ENCODE measurements around the gene COL20A1. TPM values are rescaled to one million over a fixed set of nuclear protein-coding genes. Genes with fewer than 3 reads are reported as not detected.
"Not testable (repeated sequence)": the region's sequence is repeated elsewhere in the genome, so short reads cannot be mapped to it uniquely, and the experiment has no call there.

COL20A1 gene
- total and polyA plus RNA-seq, 8 donors: 0.53 to 2.4 TPM; not detected in 6

DNA sequence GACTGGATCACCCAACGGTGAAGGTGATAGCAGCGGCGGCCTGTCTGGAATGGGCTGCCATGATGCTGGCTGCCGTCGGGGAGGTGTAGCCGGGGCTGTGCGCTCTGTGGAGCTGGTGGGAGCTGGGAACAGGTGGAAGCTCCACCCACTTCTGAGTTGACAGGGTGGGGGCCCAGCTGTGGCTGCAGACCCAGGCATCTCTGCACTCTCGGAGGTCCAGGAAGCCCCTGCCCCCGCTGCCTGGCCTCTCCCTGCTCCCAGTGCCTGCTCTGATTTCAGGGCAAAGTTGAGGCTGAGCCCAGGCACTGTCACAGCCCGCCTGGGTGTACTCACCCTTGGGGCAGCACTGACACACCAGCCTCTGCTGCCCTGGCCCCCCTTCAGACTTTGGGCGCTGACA is 86.3 kb downstream of the COL20A1 start:
- H3K4me1 ChIP-seq: peaks cover 0 to 5% (median 0%) of the 10 kb centered on the region in 4 donors
- intact Hi-C loops (cut with DNase I; ENCODE audit: low total_unique reads): no loop called here
- no peak for DNase-seq
- H3K9me3 ChIP-seq: no peaks in the 10 kb centered on the region
- H3K27ac ChIP-seq: no peak overlapping the region
- 66 to 82% (median 67%) methylated on average over 9 to 11 of the region's 11 CpGs for WGBS, 5 donors
- no peak for TF ChIP-seq EP300 (IDR thresholded peaks at IDR 0.05)
- no peak for TF ChIP-seq POLR2AphosphoS5 (IDR thresholded peaks at IDR 0.05)
- no peak for TF ChIP-seq POLR2A (IDR thresholded peaks at IDR 0.05)
- no peak for TF ChIP-seq CTCF (IDR thresholded peaks at IDR 0.05)
- no peaks in the 10 kb centered on the region for H3K36me3 ChIP-seq
- no peak overlapping the region for H3K4me3 ChIP-seq
- peaks cover 19 to 100% (median 84%) of the 10 kb centered on the region in 3 donors for H3K27me3 ChIP-seq

DNA sequence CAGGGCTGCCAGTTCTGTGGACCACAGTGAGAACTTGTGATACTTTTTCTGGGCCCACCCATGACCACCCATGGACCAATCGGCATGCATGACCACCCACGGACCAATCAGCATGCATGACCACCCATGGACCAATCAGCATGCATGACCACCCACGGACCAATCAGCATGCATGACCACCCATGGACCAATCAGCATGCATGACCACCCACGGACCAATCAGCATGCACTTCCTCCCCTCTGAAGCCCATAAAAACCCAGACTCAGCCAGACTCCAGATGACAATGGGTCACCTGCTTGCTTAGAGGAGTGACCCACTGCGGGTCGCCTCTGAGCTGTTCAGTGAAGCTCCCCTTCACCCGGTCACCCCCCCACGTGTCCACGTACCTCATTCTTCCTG is 86.9 kb downstream of the COL20A1 start:
- not testable (repeated sequence) for H3K27ac ChIP-seq, H3K36me3 ChIP-seq, DNase-seq, H3K9me3 ChIP-seq, H3K4me3 ChIP-seq, H3K4me1 ChIP-seq
- 55 to 87% (median 83%) methylated on average over 4 to 9 of the region's 9 CpGs for WGBS, 5 donors
- peaks cover 19 to 99% (median 79%) of the 10 kb centered on the region in 3 donors for H3K27me3 ChIP-seq
- intact Hi-C loops (cut with DNase I; ENCODE audit: low total_unique reads): loop anchor here (5.0 kb wide), 1 partner anchor 73 kb away; no protein-coding TSS in a partner anchor

GRCh38 chr20:63380346-63380870 is 87.4 kb downstream of the COL20A1 start:
- no peak for DNase-seq
- H3K36me3 ChIP-seq: no peaks in the 10 kb centered on the region
- intact Hi-C loops (cut with DNase I; ENCODE audit: low total_unique reads): loop anchor here (5.0 kb wide), 1 partner anchor 73 kb away; no protein-coding TSS in a partner anchor
- no peak overlapping the region for H3K27ac ChIP-seq
- TF ChIP-seq POLR2A (IDR thresholded peaks at IDR 0.05) (no peak), POLR2AphosphoS5 (IDR thresholded peaks at IDR 0.05) (no peak), CTCF (IDR thresholded peaks at IDR 0.05) (no peak), EP300 (IDR thresholded peaks at IDR 0.05) (no peak)
- H3K4me1 ChIP-seq: peaks cover 0 to 5% (median 0%) of the 10 kb centered on the region in 4 donors
- H3K27me3 ChIP-seq: peaks cover 19 to 94% (median 73%) of the 10 kb centered on the region in 3 donors
- no peak overlapping the region for H3K4me3 ChIP-seq
- WGBS, 5 donors: 82 to 91% (median 89%) methylated on average over 7 to 21 of the region's 21 CpGs
- H3K9me3 ChIP-seq: peaks cover 0 to 8% (median 5%) of the 10 kb centered on the region in 4 donors

DNA sequence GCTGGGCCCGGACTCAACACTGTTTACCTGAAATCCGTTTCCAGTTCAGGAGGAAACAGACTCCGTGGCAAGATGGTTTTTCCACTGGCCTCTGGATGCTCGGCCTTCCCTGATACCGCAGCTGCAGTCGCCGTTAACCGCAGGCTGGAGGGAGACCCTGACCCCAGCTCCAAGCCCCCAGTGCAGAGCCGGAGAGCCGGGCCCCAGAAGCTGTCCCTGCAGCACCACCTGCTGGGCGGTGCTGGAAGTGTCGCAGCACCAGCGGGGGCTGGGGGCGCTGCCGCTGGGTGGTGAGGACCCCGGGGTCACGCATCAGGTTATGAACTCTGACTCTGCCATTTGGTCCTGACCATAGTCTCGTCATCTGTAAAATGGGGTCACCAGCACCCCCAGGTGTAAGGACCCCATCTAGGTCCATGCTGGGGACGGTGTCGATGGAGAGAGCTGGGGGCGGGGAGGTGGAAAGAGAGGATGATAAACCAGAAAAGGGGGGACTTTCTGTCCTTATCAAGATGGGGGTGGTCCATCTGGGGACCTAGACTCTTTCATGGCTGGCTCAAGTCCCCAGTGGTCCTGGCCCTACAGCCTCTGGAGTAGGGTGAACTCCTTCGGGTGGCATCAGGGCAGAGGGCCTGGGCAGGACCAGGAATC is 88.9 kb downstream of the COL20A1 start:
- TF ChIP-seq CTCF (IDR thresholded peaks at IDR 0.05): peak in 5 of 7 experiments; percentile 64 to 88 (median 80)
- no peak for TF ChIP-seq POLR2A (IDR thresholded peaks at IDR 0.05)
- Histone ChIP-seq H3K4me1 (peaks cover 0 to 5% (median 0%) of the 10 kb centered on the region in 4 donors), H3K4me3 (no peak overlapping the region), H3K27me3 (peaks cover 15 to 79% (median 58%) of the 10 kb centered on the region in 3 donors), H3K9me3 (peaks cover 6 to 20% (median 17%) of the 10 kb centered on the region in 4 donors), H3K27ac (no peak overlapping the region), H3K36me3 (no peaks in the 10 kb centered on the region)
- peak in 1 of 2 donors; percentile 59 for DNase-seq
- 18 to 30% (median 20%) methylated on average over 11 to 22 of the region's 22 CpGs for WGBS, 5 donors
- intact Hi-C loops (cut with DNase I; ENCODE audit: low total_unique reads): loop anchor here (5.0 kb wide), 1 partner anchor 75 kb away; no protein-coding TSS in a partner anchor

All from stomach (tissue), 9 donors.